ENCODE results near the gene SKAP1.

SKAP1 gene

GRCh38 chr17:48175692-48176470 is 254.1 kb downstream of the SKAP1 start:
- TF ChIP-seq, protein P1, sequence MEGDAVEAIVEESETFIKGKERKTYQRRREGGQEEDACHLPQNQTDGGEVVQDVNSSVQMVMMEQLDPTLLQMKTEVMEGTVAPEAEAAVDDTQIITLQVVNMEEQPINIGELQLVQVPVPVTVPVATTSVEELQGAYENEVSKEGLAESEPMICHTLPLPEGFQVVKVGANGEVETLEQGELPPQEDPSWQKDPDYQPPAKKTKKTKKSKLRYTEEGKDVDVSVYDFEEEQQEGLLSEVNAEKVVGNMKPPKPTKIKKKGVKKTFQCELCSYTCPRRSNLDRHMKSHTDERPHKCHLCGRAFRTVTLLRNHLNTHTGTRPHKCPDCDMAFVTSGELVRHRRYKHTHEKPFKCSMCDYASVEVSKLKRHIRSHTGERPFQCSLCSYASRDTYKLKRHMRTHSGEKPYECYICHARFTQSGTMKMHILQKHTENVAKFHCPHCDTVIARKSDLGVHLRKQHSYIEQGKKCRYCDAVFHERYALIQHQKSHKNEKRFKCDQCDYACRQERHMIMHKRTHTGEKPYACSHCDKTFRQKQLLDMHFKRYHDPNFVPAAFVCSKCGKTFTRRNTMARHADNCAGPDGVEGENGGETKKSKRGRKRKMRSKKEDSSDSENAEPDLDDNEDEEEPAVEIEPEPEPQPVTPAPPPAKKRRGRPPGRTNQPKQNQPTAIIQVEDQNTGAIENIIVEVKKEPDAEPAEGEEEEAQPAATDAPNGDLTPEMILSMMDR (conservative IDR thresholded peaks at IDR 0.05; ENCODE audit: low read length), result no peak
- peak; percentile 65 for DNase-seq (ENCODE audit: low read depth)
- no peak overlapping the region for H3K4me3 ChIP-seq (ENCODE audit: low read length)

GRCh38 chr17:48174833-48175523 is 255.0 kb downstream of the SKAP1 start:
- no peak for DNase-seq (ENCODE audit: low read depth)

DNA sequence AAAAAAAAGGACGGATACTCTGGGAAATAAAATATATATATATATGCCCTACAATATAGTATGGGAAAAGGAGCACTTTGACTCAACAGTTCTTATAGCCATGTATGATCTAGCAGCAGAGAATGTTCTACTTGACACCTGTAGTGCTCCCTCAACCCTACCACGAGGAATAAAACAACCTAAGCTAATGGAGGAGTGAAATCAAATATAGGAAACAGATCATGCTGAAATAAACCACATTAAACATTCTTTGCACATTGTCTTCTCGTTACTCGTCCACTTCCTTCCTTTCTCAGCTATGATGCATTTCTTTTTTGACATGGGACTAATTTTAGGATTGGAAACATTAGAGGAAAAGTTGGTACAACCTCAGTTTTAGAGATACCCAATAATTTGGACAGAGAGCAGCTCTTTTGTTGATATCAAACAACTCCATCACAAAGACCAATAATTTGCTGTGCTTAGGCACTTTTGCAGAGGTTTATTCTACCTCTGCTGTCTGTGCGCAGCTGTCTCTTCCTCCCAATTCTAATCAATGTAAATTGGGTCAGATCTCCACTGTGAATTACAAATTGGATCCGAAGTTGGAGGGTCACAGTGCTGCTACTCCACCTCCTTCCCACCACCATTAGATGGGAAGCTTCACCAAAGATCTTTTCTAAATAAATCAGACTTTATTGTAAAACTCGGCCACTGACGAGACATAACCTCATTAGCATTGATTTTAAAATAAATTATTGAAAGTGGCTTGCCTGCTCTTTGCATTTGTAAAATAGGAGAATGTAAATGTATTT is 256.6 kb downstream of the SKAP1 start:
- DNase-seq (ENCODE audit: low read depth), result no peak
- no peak overlapping the region for H3K4me3 ChIP-seq (ENCODE audit: low read length)
- TF ChIP-seq, protein P1 (conservative IDR thresholded peaks at IDR 0.05; ENCODE audit: low read length), result no peak

More at GRCh38 chr17:48174833-48175523, 255.0 kb downstream of the SKAP1 start:
- H3K4me3 ChIP-seq (ENCODE audit: low read length), result no peak overlapping the region
- TF ChIP-seq, protein P1 (conservative IDR thresholded peaks at IDR 0.05; ENCODE audit: low read length), result no peak

- H3K4me3 ChIP-seq (ENCODE audit: low read length), result no peak overlapping the region
- TF ChIP-seq, protein P1 (conservative IDR thresholded peaks at IDR 0.05; ENCODE audit: low read length), result no peak
- DNase-seq (ENCODE audit: low read depth), result no peak
Observed at GRCh38 chr17:48169926-48170325, 260.1 kb downstream of the SKAP1 start.

DNA sequence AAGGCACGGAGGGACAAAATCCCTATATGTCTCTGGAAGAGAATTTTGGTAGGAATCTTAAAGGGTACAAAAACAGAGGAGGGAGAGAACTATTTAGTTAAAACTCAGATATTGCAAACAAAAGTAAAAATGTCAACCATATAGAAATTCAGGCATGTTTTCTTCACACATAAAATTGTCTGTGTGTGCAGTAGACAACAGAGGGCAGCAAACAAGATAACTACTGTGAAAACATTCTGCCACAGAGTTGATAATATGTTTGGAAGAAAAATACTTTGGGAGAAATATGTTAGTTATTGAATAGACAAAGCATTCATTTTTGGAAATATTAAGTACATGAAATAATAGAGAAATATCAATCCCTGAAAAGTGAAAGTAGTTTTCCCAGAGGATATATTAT is 266.2 kb downstream of the SKAP1 start:
- TF ChIP-seq, protein P1 (conservative IDR thresholded peaks at IDR 0.05; ENCODE audit: low read length), result no peak; the same call in 1 of the 2 replicates
- no peak for DNase-seq (ENCODE audit: low read depth)
- no peak overlapping the region for H3K4me3 ChIP-seq (ENCODE audit: low read length)

- no peak overlapping the region for H3K4me3 ChIP-seq (ENCODE audit: low read length)
- DNase-seq (ENCODE audit: low read depth), result no peak
- TF ChIP-seq, protein P1 (conservative IDR thresholded peaks at IDR 0.05; ENCODE audit: low read length), result no peak
Observed at GRCh38 chr17:48162946-48163506, 267.0 kb downstream of the SKAP1 start.
